GM23338 (cell line): ENCODE results near the gene CCNI2. TPM values are rescaled to one million over a fixed set of nuclear protein-coding genes. Genes with fewer than 3 reads are reported as not detected.

Experiments used
- ATAC-seq: fragments of 200-7000 bp; cut with Tn5 transposase; 3 replicates; pipeline ENCODE4 v1.9.1; 2020
- DNase-seq: peaks from one replicate; pipeline ENCODE4 v3.0.0-alpha.2; 2015; ENCODE audit warnings: low spot score
- H2AFZ ChIP-seq: fragments of 200-600 bp; sonication (generic); 2 replicates; pipeline ENCODE4 v1.8.0; 2016; ENCODE audit warnings: antibody characterized with exemption, mild to moderate bottlenecking, moderate library complexity
- H3F3A ChIP-seq: fragments of 200-600 bp; sonication (generic); replicated peaks from 2 replicates; pipeline ENCODE4 v1.8.0; 2017; ENCODE audit warnings: antibody characterized with exemption, mixed run types, low read depth
- H3K27ac ChIP-seq: fragments of 200-600 bp; sonication (generic); 2 replicates; pipeline ENCODE4 v1.6.1; 2016; ENCODE audit warnings: low read depth
- H3K27me3 ChIP-seq: fragments of 200-600 bp; sonication (generic); 2 replicates; pipeline ENCODE4 v1.8.0; 2016; ENCODE audit warnings: mild to moderate bottlenecking, mixed run types, moderate library complexity; ENCODE audit not compliant: insufficient read depth
- H3K36me3 ChIP-seq: fragments of 200-600 bp; sonication (generic); 2 replicates; pipeline ENCODE4 v1.8.0; 2016; ENCODE audit warnings: mild to moderate bottlenecking; ENCODE audit not compliant: insufficient read depth
- H3K4me1 ChIP-seq: fragments of 200-600 bp; sonication (generic); 2 replicates; pipeline ENCODE4 v1.8.0; 2016; ENCODE audit warnings: mild to moderate bottlenecking, moderate library complexity; ENCODE audit not compliant: insufficient read depth
- H3K4me2 ChIP-seq: fragments of 200-600 bp; sonication (generic); 2 replicates; pipeline ENCODE4 v1.7.1; 2017; ENCODE audit warnings: mixed run types
- H3K4me3 ChIP-seq: fragments of 200-600 bp; sonication (generic); 2 replicates; pipeline ENCODE4 v1.6.1; 2016; ENCODE audit warnings: mixed run types
- H3K79me2 ChIP-seq: fragments of 200-600 bp; sonication (generic); replicated peaks from 2 replicates; pipeline ENCODE4 v1.8.0; 2017; ENCODE audit warnings: mild to moderate bottlenecking; ENCODE audit not compliant: insufficient read depth
- H3K9me2 ChIP-seq: fragments of 200-600 bp; sonication (generic); 2 replicates; pipeline ENCODE4 v1.8.0; 2017; ENCODE audit not compliant: insufficient read depth
- H4K20me1 ChIP-seq: fragments of 200-600 bp; sonication (generic); replicated peaks from 2 replicates; pipeline ENCODE4 v1.8.0; 2017; ENCODE audit warnings: mild to moderate bottlenecking; ENCODE audit not compliant: insufficient read depth
- H3K27ac Mint-ChIP-seq: 2 replicates; pipeline ENCODE4 v1.8.0; 2020; ENCODE audit warnings: inconsistent platforms, mild to moderate bottlenecking, moderate library complexity, mixed read lengths
- H3K27me3 Mint-ChIP-seq: 3 replicates; pipeline ENCODE4 v1.8.0; 2022; ENCODE audit warnings: low read depth, mild to moderate bottlenecking, moderate library complexity, mixed read lengths, inconsistent platforms; ENCODE audit not compliant: insufficient read depth, poor library complexity
- H3K36me3 Mint-ChIP-seq: 3 replicates; pipeline ENCODE4 v1.8.0; 2021; ENCODE audit warnings: low read depth, mild to moderate bottlenecking, inconsistent platforms, moderate library complexity, mixed read lengths
- H3K4me1 Mint-ChIP-seq: 3 replicates; pipeline ENCODE4 v1.8.0; 2020; ENCODE audit warnings: mild to moderate bottlenecking, inconsistent platforms, mixed read lengths
- H3K4me3 Mint-ChIP-seq: 3 replicates; pipeline ENCODE4 v1.8.0; 2021; ENCODE audit warnings: moderate library complexity, mild to moderate bottlenecking, inconsistent platforms, mixed read lengths
- H3K9me3 Mint-ChIP-seq: 3 replicates; pipeline ENCODE4 v1.8.0; 2020; ENCODE audit warnings: moderate library complexity, mild to moderate bottlenecking, inconsistent platforms, mixed read lengths
- CREB1 ChIP-seq: fragments of 250-450 bp; sonication (Bioruptor Pico); IDR thresholded peaks from 2 replicates; pipeline ENCODE4 v1.5.0; 2020; ENCODE audit warnings: low read depth, mild to moderate bottlenecking, moderate library complexity
- CTCF ChIP-seq, 2 experiments: fragments of 200-600 bp in 1 of 2; sonication (generic) in 1 of 2; conservative IDR thresholded peaks; 2 replicates each; pipeline versions ENCODE4 v1.5.1 to v1.6.1; 2016 to 2017; ENCODE audit warnings: antibody characterized with exemption in 2 of 2, low read depth in 2 of 2, mild to moderate bottlenecking in 2 of 2, moderate library complexity in 1 of 2
- EZH2 ChIP-seq: fragments of 200-600 bp; sonication (generic); IDR thresholded peaks from one replicate; pipeline ENCODE4 v1.8.0; 2017; ENCODE audit warnings: antibody characterized with exemption, mild to moderate bottlenecking, low read depth; ENCODE audit not compliant: unreplicated experiment
- EZH2phosphoT487 ChIP-seq: fragments of 200-600 bp; sonication (generic); IDR thresholded peaks from one replicate; pipeline ENCODE4 v1.8.1; 2018; ENCODE audit warnings: antibody characterized with exemption; ENCODE audit not compliant: unreplicated experiment
- JUNB ChIP-seq: IDR thresholded peaks from one replicate; pipeline ENCODE4 v1.6.1; 2016; ENCODE audit warnings: antibody characterized with exemption; ENCODE audit not compliant: unreplicated experiment
- NANOG ChIP-seq: IDR thresholded peaks from 2 replicates; pipeline ENCODE4 v1.6.1; 2016; ENCODE audit warnings: antibody characterized with exemption, borderline replicate concordance
- POLR2AphosphoS5 ChIP-seq: IDR thresholded peaks from 2 replicates; pipeline ENCODE4 v1.6.1; 2016; ENCODE audit warnings: antibody characterized with exemption, low read depth
- REST ChIP-seq: IDR thresholded peaks from one replicate; pipeline ENCODE4 v1.6.1; 2018; ENCODE audit warnings: antibody characterized with exemption; ENCODE audit not compliant: unreplicated experiment
- STAT1 ChIP-seq: IDR thresholded peaks from one replicate; pipeline ENCODE4 v1.6.1; 2016; ENCODE audit warnings: antibody characterized with exemption; ENCODE audit not compliant: unreplicated experiment
- ZNF114 ChIP-seq: fragments of 250-450 bp; sonication (Bioruptor Pico); IDR thresholded peaks from 2 replicates; pipeline ENCODE4 v1.5.0; 2020; ENCODE audit warnings: mild to moderate bottlenecking, moderate library complexity
- ZNF331 ChIP-seq: fragments of 250-450 bp; sonication (Bioruptor Pico); IDR thresholded peaks from 2 replicates; pipeline ENCODE4 v1.5.0; 2020; ENCODE audit warnings: low read depth, mild to moderate bottlenecking, moderate library complexity
- polyA plus RNA-seq: library from polyadenylated mRNA; unstranded; fragments of >200 nt; fragmentation: Nextera tagmentation; extraction: Ambion mirVana; gene quantifications from 2 replicates; pipeline ENCODE4 v1.2.1, GENCODE V29; 2016
- total RNA-seq: library from RNA; depleted of rRNA; stranded (reverse); fragments of >200 nt; shearing (Covaris generic); gene quantifications from 2 replicates; pipeline ENCODE4 v1.2.3, GENCODE V29; 2014
- TF ChIP-seq, protein P1 (sequence below): fragments of 250-450 bp; sonication (Bioruptor Pico); IDR thresholded peaks from 2 replicates; pipeline ENCODE4 v1.5.0; 2020; ENCODE audit warnings: mild to moderate bottlenecking, moderate library complexity
- TF ChIP-seq, protein P2 (sequence below): IDR thresholded peaks from 2 replicates; pipeline ENCODE4 v1.6.1; 2016; ENCODE audit warnings: antibody characterized with exemption

The CCNI2 gene
- total and polyA plus RNA-seq, 2 experiments from 2014 or later: 0.55 to 2.5 TPM

GRCh38 chr5:132751444-132751843, 4.2 kb downstream of the CCNI2 start:
- Mint-ChIP-seq H3K27ac (no peak overlapping the region), H3K4me1 (peaks cover 28% of the 10 kb centered on the region), H3K36me3 (no peaks in the 10 kb centered on the region), H3K27me3 (peaks cover 24% of the 10 kb centered on the region), H3K9me3 (no peaks in the 10 kb centered on the region), H3K4me3 (no peak overlapping the region)
- no peak overlapping the region for H2AFZ ChIP-seq
- DNase-seq (no peak), ATAC-seq (no peak)
- peaks cover 38% of the 10 kb centered on the region for H3K27me3 ChIP-seq
- no peak for TF ChIP-seq CREB1 (CRISPR knock-in tag)
- no peak for TF ChIP-seq EZH2phosphoT487
- TF ChIP-seq STAT1: no peak
- no peak for TF ChIP-seq POLR2AphosphoS5
- TF ChIP-seq ZNF331: no peak
- TF ChIP-seq ZNF114 (CRISPR knock-in tag): no peak
- no peak for TF ChIP-seq REST
- TF ChIP-seq, protein P1, sequence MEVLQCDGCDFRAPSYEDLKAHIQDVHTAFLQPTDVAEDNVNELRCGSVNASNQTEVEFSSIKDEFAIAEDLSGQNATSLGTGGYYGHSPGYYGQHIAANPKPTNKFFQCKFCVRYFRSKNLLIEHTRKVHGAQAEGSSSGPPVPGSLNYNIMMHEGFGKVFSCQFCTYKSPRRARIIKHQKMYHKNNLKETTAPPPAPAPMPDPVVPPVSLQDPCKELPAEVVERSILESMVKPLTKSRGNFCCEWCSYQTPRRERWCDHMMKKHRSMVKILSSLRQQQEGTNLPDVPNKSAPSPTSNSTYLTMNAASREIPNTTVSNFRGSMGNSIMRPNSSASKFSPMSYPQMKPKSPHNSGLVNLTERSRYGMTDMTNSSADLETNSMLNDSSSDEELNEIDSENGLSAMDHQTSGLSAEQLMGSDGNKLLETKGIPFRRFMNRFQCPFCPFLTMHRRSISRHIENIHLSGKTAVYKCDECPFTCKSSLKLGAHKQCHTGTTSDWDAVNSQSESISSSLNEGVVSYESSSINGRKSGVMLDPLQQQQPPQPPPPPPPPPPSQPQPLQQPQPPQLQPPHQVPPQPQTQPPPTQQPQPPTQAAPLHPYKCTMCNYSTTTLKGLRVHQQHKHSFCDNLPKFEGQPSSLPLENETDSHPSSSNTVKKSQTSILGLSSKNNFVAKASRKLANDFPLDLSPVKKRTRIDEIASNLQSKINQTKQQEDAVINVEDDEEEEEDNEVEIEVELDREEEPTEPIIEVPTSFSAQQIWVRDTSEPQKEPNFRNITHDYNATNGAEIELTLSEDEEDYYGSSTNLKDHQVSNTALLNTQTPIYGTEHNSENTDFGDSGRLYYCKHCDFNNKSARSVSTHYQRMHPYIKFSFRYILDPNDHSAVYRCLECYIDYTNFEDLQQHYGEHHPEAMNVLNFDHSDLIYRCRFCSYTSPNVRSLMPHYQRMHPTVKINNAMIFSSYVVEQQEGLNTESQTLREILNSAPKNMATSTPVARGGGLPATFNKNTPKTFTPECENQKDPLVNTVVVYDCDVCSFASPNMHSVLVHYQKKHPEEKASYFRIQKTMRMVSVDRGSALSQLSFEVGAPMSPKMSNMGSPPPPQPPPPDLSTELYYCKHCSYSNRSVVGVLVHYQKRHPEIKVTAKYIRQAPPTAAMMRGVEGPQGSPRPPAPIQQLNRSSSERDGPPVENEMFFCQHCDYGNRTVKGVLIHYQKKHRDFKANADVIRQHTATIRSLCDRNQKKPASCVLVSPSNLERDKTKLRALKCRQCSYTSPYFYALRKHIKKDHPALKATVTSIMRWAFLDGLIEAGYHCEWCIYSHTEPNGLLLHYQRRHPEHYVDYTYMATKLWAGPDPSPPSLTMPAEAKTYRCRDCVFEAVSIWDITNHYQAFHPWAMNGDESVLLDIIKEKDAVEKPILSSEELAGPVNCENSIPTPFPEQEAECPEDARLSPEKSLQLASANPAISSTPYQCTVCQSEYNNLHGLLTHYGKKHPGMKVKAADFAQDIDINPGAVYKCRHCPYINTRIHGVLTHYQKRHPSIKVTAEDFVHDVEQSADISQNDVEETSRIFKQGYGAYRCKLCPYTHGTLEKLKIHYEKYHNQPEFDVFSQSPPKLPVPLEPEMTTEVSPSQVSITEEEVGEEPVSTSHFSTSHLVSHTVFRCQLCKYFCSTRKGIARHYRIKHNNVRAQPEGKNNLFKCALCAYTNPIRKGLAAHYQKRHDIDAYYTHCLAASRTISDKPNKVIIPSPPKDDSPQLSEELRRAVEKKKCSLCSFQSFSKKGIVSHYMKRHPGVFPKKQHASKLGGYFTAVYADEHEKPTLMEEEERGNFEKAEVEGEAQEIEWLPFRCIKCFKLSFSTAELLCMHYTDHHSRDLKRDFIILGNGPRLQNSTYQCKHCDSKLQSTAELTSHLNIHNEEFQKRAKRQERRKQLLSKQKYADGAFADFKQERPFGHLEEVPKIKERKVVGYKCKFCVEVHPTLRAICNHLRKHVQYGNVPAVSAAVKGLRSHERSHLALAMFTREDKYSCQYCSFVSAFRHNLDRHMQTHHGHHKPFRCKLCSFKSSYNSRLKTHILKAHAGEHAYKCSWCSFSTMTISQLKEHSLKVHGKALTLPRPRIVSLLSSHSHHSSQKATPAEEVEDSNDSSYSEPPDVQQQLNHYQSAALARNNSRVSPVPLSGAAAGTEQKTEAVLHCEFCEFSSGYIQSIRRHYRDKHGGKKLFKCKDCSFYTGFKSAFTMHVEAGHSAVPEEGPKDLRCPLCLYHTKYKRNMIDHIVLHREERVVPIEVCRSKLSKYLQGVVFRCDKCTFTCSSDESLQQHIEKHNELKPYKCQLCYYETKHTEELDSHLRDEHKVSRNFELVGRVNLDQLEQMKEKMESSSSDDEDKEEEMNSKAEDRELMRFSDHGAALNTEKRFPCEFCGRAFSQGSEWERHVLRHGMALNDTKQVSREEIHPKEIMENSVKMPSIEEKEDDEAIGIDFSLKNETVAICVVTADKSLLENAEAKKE: no peak
- TF ChIP-seq CTCF (conservative IDR thresholded peaks at IDR 0.05; ENCODE audit: low read depth in 2 of 2): no peak
- no peak for TF ChIP-seq EZH2
- no peak for TF ChIP-seq JUNB
- TF ChIP-seq, protein P2, sequence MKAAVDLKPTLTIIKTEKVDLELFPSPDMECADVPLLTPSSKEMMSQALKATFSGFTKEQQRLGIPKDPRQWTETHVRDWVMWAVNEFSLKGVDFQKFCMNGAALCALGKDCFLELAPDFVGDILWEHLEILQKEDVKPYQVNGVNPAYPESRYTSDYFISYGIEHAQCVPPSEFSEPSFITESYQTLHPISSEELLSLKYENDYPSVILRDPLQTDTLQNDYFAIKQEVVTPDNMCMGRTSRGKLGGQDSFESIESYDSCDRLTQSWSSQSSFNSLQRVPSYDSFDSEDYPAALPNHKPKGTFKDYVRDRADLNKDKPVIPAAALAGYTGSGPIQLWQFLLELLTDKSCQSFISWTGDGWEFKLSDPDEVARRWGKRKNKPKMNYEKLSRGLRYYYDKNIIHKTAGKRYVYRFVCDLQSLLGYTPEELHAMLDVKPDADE: no peak
- no peak for TF ChIP-seq NANOG
- H3K27ac ChIP-seq: no peak overlapping the region
- peaks cover 5% of the 10 kb centered on the region; the same call in 1 of the 2 replicates for H3K4me1 ChIP-seq
- H3K4me2 ChIP-seq: no peak overlapping the region
- no peaks in the 10 kb centered on the region for H3K36me3 ChIP-seq
- no peaks in the 10 kb centered on the region for H4K20me1 ChIP-seq
- H3K4me3 ChIP-seq: no peak overlapping the region
- no peaks in the 10 kb centered on the region for H3K9me2 ChIP-seq
- no peaks in the 10 kb centered on the region for H3K79me2 ChIP-seq
- H3F3A ChIP-seq: no peaks in the 10 kb centered on the region
